ENCODE results near the gene HSPA12B. TPM values are rescaled to one million over a fixed set of nuclear protein-coding genes. Genes with fewer than 3 reads are reported as not detected.

The HSPA12B gene
- polyA plus RNA-seq, 1 of the 3 experiments (the other 2 are of a cell fraction): 0.46 TPM

DNA sequence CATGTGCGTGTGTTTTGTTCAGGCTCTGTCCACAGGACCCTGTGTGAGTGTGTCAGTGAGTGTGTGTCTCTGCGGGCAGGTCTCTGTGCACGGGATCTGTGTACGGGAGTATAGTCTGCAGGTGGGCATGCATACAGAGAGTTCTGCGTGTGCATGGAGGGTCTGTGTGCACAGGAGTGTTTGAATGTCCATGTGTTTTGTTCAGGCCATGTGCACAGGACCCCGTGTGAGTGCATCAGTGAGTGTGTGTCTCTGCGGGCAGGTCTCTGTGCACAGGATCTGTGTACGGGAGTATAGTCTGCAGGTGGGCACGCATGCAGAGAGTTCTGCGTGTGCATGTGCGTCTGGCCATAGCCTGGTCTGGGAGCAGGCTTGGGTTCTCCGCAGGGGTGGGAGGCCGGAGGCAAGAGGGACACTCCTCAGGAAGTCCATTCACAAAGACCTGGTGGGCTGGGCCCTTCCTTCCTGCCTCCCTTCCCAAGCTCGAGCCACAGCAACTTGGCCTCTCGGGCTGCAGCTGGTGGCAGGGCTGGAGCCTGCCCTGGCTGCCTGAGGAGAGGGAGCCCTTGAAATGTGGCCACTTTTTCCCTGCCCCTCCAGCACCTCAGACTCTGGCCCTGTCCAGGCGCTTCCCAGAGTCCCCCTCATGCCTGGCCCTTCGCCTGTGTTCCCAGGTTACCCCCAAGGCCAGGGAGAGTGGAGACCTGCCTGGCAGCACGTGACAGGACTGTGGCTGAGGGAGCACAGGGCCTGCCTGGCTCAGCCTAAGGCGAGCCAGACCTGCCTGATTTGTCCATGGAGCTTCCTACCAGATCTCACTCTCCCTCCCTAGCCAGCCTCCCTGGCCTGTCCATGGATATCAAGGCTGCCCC is 6.8 kb downstream of the HSPA12B start:
- TF ChIP-seq, protein P1, sequence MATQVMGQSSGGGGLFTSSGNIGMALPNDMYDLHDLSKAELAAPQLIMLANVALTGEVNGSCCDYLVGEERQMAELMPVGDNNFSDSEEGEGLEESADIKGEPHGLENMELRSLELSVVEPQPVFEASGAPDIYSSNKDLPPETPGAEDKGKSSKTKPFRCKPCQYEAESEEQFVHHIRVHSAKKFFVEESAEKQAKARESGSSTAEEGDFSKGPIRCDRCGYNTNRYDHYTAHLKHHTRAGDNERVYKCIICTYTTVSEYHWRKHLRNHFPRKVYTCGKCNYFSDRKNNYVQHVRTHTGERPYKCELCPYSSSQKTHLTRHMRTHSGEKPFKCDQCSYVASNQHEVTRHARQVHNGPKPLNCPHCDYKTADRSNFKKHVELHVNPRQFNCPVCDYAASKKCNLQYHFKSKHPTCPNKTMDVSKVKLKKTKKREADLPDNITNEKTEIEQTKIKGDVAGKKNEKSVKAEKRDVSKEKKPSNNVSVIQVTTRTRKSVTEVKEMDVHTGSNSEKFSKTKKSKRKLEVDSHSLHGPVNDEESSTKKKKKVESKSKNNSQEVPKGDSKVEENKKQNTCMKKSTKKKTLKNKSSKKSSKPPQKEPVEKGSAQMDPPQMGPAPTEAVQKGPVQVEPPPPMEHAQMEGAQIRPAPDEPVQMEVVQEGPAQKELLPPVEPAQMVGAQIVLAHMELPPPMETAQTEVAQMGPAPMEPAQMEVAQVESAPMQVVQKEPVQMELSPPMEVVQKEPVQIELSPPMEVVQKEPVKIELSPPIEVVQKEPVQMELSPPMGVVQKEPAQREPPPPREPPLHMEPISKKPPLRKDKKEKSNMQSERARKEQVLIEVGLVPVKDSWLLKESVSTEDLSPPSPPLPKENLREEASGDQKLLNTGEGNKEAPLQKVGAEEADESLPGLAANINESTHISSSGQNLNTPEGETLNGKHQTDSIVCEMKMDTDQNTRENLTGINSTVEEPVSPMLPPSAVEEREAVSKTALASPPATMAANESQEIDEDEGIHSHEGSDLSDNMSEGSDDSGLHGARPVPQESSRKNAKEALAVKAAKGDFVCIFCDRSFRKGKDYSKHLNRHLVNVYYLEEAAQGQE (IDR thresholded peaks at IDR 0.05; ENCODE audit: low read depth, low read length): no peak
- TF ChIP-seq ELF1 (IDR thresholded peaks at IDR 0.05) (no peak), MXI1 (IDR thresholded peaks at IDR 0.05; ENCODE audit: low read depth, low read length) (no peak), TCF12 (IDR thresholded peaks at IDR 0.05) (no peak), MEF2A (IDR thresholded peaks at IDR 0.05; ENCODE audit: borderline replicate concordance, low read depth) (no peak), TAF1 (IDR thresholded peaks at IDR 0.05; ENCODE audit: borderline replicate concordance, low read depth, low read length) (no peak)
- TF ChIP-seq, protein P2, sequence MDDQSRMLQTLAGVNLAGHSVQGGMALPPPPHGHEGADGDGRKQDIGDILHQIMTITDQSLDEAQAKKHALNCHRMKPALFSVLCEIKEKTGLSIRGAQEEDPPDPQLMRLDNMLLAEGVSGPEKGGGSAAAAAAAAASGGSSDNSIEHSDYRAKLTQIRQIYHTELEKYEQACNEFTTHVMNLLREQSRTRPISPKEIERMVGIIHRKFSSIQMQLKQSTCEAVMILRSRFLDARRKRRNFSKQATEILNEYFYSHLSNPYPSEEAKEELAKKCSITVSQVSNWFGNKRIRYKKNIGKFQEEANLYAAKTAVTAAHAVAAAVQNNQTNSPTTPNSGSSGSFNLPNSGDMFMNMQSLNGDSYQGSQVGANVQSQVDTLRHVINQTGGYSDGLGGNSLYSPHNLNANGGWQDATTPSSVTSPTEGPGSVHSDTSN (IDR thresholded peaks at IDR 0.05): no peak
- Histone ChIP-seq H3K4me1 (ENCODE audit: control insufficient read depth in 1 of 2, insufficient read depth in 2 of 2, low read depth in 1 of 2, low read length in 1 of 2) (peaks cover 0 to 22% of the 10 kb centered on the region in 2 experiments; a peak in 1 of 4 replicates), H3K9me2 (no peaks in the 10 kb centered on the region), H3K9ac (no peak overlapping the region), H3K27me3 (ENCODE audit: insufficient read depth) (no peaks in the 10 kb centered on the region), H3K4me2 (no peak overlapping the region), H3K9me3 (no peaks in the 10 kb centered on the region), H2AFZ (ENCODE audit: low read depth) (no peak overlapping the region), H3K36me3 (replicated peaks in 1 of 2; ENCODE audit: control insufficient read depth in 1 of 2, insufficient read depth in 2 of 2, low read length in 1 of 2) (no peaks in the 10 kb centered on the region), H4K20me1 (ENCODE audit: insufficient read depth) (no peaks in the 10 kb centered on the region), H3K79me2 (ENCODE audit: insufficient read depth) (no peaks in the 10 kb centered on the region), H3F3A (replicated peaks; ENCODE audit: insufficient read depth) (no peaks in the 10 kb centered on the region), H3K27ac (ENCODE audit: low read depth in 2 of 2, low read length in 1 of 2) (no peak overlapping the region; a peak in 1 of 4 replicates), H3K4me3 (ENCODE audit: low read depth in 2 of 2, low read length in 1 of 2) (no peak overlapping the region)
- 79% methylated on average over 14 of the region's 19 CpGs for WGBS (ENCODE audit: low lambda C conversion rate)
- DNase-seq: no peak
- ChIA-PET CTCF (interaction anchor here (1.6 to 3.5 kb wide), 3 partner anchors 11 to 28 kb away, joined by 6 to 25 read pairs (median 8); no protein-coding TSS in a partner anchor), POLR2A (interaction anchor here (1.2 kb wide), 2 partner anchors 10 to 28 kb away, joined by 3 to 4 read pairs; partner anchors contain the start of gene ADISSP)

- Histone ChIP-seq H3K9me3 (no peaks in the 10 kb centered on the region), H3K9ac (no peak overlapping the region), H2AFZ (ENCODE audit: low read depth) (no peak overlapping the region), H3K27me3 (ENCODE audit: insufficient read depth) (no peaks in the 10 kb centered on the region), H3K4me1 (ENCODE audit: control insufficient read depth in 1 of 2, insufficient read depth in 2 of 2, low read depth in 1 of 2, low read length in 1 of 2) (peaks cover 0 to 22% of the 10 kb centered on the region in 2 experiments; a peak in 1 of 4 replicates), H3F3A (replicated peaks; ENCODE audit: insufficient read depth) (no peaks in the 10 kb centered on the region), H3K36me3 (replicated peaks in 1 of 2; ENCODE audit: control insufficient read depth in 1 of 2, insufficient read depth in 2 of 2, low read length in 1 of 2) (no peaks in the 10 kb centered on the region), H4K20me1 (ENCODE audit: insufficient read depth) (no peaks in the 10 kb centered on the region), H3K79me2 (ENCODE audit: insufficient read depth) (no peaks in the 10 kb centered on the region), H3K9me2 (no peaks in the 10 kb centered on the region), H3K4me2 (no peak overlapping the region), H3K27ac (ENCODE audit: low read depth in 2 of 2, low read length in 1 of 2) (no peak overlapping the region; a peak in 1 of 4 replicates), H3K4me3 (ENCODE audit: low read depth in 2 of 2, low read length in 1 of 2) (no peak overlapping the region)
- CTCF ChIA-PET: interaction anchor here (1.6 to 3.5 kb wide), 4 partner anchors 11 to 64 kb away, joined by 6 to 25 read pairs (median 7); no protein-coding TSS in a partner anchor
- DNase-seq: no peak
- WGBS (ENCODE audit: low lambda C conversion rate): 59% methylated on average over 6 of the region's 7 CpGs
- POLR2A ChIA-PET: interaction anchor here (1.2 kb wide), 2 partner anchors 10 to 28 kb away, joined by 3 to 4 read pairs; partner anchors contain the start of gene ADISSP
- TF ChIP-seq MXI1 (IDR thresholded peaks at IDR 0.05; ENCODE audit: low read depth, low read length) (no peak), TCF12 (IDR thresholded peaks at IDR 0.05) (no peak), USF2 (IDR thresholded peaks at IDR 0.05; ENCODE audit: borderline replicate concordance, low read depth, low read length) (no peak), RAD21 (IDR thresholded peaks at IDR 0.05; ENCODE audit: low read length) (no peak), USF1 (IDR thresholded peaks at IDR 0.05; ENCODE audit: borderline replicate concordance, low read depth) (no peak), RFX5 (IDR thresholded peaks at IDR 0.05; ENCODE audit: low read length) (no peak), SMC3 (IDR thresholded peaks at IDR 0.05; ENCODE audit: low read depth, low read length) (no peak), FOXM1 (IDR thresholded peaks at IDR 0.05; ENCODE audit: low read depth) (no peak), EP300 (IDR thresholded peaks at IDR 0.05; ENCODE audit: borderline replicate concordance in 1 of 2, low read depth in 1 of 2, low read length in 1 of 2) (no peak)
- TF ChIP-seq, protein P1 (IDR thresholded peaks at IDR 0.05; ENCODE audit: low read depth, low read length): no peak
Measured at GRCh38 chr20:3739926-3740451, 7.5 kb downstream of the HSPA12B start.
